HG03139 (cell line): ENCODE measurements around the gene PHKA1.
"Not testable (repeated sequence)": the region's sequence is repeated elsewhere in the genome, so short reads cannot be mapped to it uniquely, and the experiment has no call there.

Experiments
- ATAC-seq: cut with Tn5 transposase; IDR thresholded peaks from one replicate; pipeline ENCODE4 v1.9.1; 2021; ENCODE audit not compliant: unreplicated experiment

Gene PHKA1

GRCh38 chrX:72572248-72573157 lies 141.6 kb downstream of the PHKA1 start, which contains the start of gene HDAC8:
Gene HDAC8 (minus strand): TSS chrX:72572843. CDS start chrX:72572761, 82 bp downstream.
- peak; percentile 96 for ATAC-seq

- ATAC-seq = no peak
These were observed 144.3 kb downstream of the PHKA1 start for GRCh38 chrX:72569786-72570185.

DNA sequence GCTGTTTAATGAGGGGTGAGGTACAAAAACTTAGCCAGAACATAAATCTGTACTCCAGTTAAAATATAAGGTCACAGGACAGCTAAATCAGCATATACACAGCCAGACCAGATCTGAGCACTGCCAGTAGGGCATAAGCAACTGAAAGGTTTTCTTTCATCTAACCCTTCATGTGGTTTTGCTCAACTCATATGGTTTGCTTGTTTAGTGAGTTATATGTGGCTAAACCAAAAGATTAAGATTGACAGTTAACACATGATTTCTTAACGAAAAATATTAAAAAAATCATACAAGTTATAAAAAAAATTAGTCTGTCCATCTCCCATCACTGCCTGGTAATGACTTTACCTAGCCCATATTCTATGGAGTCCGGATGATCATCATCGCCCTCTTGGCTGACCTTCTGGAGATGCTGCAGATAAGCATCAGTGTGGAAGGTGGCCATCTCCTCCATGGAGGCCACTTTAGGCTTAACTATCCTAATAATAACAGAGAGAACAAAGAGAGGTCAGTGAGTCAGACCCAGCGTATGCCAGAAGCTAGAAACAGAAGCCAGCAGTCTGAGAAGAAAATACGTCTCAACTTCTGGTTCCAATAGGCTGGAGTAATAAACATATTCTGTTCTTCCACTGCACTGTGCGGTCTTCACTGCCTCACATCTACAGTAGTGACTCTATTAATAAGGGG lies 145.6 kb downstream of the PHKA1 start:
- no peak for ATAC-seq

DNA sequence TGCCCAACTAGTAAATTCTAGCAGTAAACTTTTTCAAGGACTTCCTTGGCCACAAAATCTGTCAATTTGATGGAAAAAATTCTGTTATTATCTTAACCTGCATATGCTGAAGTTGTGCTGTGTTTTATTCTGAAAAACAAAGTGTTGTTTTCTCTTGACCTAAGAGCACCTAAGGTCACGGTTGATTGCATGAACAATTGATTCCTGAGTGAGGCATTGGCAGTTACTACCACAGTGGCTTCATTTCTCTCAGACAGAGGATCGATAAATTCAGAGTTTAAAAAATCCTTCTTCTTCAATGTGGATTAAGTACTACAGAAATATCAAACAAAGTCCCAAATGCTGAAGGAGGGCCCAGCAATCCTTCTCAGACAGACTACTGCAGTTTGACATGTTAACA lies 147.7 kb downstream of the PHKA1 start:
- ATAC-seq = no peak

GRCh38 chrX:72559655-72560054 lies 154.5 kb downstream of the PHKA1 start:
- not testable (repeated sequence) for ATAC-seq

DNA sequence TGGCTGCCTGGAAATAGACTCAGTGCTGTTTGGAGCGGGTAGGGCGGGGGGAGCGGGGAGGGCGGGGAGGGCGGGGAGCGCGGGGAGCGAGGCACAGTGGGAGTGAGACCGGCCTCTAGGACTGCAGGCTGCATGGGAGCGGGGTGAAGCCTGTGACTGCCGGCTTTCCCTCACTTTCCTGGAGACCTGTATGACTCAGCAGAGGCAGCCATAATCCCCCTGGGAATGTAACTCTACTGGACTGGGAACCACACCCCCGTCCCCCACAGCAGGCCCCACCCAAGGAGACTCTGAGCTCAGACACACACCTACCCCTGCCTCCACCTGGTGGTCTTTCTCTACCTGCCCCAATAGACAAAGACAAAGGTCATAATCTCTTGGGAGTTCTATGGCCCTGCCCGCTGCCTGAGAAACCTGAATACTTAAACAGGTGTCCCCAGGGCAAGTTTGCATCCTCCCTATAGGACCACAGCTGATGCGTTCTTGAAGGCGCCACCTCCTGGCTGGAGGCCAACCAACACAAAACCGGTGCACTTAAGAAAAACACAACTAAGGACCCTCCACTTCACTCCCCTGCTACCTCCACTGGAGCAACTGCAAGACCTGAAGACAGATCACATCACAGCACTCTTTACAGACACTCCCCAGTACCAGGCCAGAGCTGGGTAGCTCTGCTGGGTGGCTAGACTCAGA lies 159.5 kb downstream of the PHKA1 start:
- ATAC-seq = no peak

DNA sequence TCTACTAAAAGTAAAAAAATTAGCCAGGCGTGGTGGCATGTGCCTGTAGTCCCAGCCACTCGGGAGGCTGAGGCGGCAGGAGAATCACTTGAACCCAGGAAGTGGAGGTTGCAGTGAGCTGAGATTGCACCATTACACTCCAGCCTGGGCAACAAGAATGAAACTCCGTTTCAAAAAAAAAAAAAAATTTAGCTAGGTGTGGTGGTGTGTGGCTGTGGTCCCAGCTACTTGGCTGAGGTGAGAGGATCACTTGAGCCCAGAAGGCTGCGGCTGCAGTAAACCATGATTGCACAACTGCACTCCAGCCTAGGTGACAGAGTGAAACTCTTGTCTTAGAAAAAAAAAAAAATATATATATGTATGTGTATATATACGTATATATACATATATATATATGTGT lies 161.7 kb downstream of the PHKA1 start:
- not testable (repeated sequence) for ATAC-seq

DNA sequence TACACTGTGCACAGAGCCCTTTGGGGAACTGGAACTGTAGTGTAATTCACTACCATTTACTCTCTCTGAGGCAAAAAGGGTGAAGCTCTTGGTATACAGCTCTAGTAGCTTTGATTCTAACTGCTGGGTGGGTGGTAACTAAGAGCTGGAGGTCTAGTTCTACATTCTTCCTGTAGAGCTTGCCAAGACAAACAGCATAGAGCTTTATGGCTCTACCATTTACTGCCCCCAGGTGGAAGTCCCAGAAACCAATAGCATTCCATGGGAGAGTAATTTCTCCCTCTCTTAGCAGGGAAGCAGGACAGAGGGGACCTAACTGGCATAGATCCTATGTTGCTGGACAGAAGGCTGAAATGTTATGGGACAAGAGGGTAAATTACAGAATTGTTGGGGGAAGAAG lies 168.1 kb downstream of the PHKA1 start:
- no peak for ATAC-seq

- ATAC-seq = no peak
These were observed 173.8 kb downstream of the PHKA1 start for GRCh38 chrX:72540318-72540717.

DNA sequence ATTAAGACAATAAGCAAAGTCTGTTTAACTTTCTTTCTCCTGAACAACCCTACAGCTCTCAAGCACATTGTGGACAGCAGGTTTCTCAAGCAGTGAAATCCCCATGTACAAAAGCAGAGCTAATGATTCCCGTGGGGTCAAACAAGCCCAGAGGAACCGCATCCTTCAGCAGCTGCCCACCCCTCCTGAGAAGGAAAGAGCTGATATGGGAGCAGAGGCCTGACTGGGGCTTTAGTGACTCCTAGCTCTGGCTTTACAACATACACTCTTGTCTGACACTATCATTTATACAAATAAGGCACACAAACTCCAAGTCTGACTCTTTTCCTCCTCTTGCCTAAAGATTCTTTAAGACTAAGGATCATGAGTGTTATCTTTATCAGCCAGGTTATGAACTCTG lies 174.3 kb downstream of the PHKA1 start:
- ATAC-seq = no peak

DNA sequence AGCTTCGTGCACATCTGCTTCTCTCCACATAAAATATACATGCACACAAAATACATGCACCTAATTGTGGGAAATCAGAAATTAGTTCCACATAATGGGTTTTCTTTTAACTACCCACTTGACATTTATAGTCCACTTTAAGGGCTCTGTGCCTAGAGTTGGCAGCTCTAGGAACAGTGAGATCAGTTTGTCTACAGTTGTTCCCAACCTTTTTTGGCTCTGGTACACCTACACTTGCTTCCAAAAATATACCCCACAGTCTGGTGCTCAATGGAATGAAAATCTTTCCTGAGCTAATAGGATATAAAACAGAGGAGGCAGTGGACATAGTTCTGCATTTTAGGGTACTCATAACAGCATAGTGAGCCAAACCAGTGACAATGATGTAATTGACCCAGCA lies 177.6 kb downstream of the PHKA1 start:
- no peak for ATAC-seq

- ATAC-seq = no peak
These were observed 181.7 kb downstream of the PHKA1 start for GRCh38 chrX:72532366-72532765.
